Measurements from ENCODE around the gene CACNA1I.

DNA sequence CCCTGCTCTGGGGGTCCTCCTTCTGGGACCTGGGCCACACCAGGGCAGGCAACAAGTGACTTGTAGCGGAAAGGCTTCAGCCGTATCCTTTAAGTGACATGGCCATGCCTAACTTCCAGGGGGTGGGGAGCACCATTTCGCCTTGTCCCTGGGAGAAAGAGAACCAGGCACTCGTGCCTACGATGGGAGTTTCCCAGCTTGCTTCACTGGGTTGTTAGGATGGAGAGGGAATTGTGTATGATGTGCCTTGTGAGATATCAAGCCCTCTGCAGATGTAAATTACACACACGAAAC, 151.4 kb downstream of the CACNA1I start:
- TF ChIP-seq, protein P1, sequence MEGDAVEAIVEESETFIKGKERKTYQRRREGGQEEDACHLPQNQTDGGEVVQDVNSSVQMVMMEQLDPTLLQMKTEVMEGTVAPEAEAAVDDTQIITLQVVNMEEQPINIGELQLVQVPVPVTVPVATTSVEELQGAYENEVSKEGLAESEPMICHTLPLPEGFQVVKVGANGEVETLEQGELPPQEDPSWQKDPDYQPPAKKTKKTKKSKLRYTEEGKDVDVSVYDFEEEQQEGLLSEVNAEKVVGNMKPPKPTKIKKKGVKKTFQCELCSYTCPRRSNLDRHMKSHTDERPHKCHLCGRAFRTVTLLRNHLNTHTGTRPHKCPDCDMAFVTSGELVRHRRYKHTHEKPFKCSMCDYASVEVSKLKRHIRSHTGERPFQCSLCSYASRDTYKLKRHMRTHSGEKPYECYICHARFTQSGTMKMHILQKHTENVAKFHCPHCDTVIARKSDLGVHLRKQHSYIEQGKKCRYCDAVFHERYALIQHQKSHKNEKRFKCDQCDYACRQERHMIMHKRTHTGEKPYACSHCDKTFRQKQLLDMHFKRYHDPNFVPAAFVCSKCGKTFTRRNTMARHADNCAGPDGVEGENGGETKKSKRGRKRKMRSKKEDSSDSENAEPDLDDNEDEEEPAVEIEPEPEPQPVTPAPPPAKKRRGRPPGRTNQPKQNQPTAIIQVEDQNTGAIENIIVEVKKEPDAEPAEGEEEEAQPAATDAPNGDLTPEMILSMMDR (conservative IDR thresholded peaks at IDR 0.05 in 1 of 2, IDR thresholded peaks at IDR 0.05 in 1 of 2; ENCODE audit: extremely low read depth in 1 of 2, insufficient read depth in 1 of 2, low read depth in 1 of 2, low read length in 2 of 2), result no peak
- TF ChIP-seq EZH2 (IDR thresholded peaks at IDR 0.05; ENCODE audit: borderline replicate concordance, low read length), result no peak

All from mammary epithelial cell (primary cell).